K562 (cell line): ENCODE data around the gene ALCAM. TPM values are rescaled to one million over a fixed set of nuclear protein-coding genes. Genes with fewer than 3 reads are reported as not detected.

Experiments
- ATAC-seq: fragments of 200-7000 bp; cut with Tn5 transposase; 3 replicates; pipeline ENCODE4 v1.9.1; 2020; ENCODE audit warnings: moderate library complexity
- BruUV-seq: library from RNA; stranded (reverse); fragments of 400-500 nt; replicated peaks from 2 replicates; lab custom pipeline; 2021; lab: Mats Ljungman, UMichigan
- CTCF ChIA-PET: fragments of 300-600 bp; formaldehyde crosslinking; extraction: SDS; loops from one replicate; lab custom pipeline; 2021; ENCODE audit warnings: low intra/inter-chr PET ratio; lab: Yijun Ruan, JAX
- POLR2A ChIA-PET: fragments of 300-600, 350-650 bp; sonication (Branson Sonifier 250); formaldehyde crosslinking; extraction: SDS; loops from one replicate; lab custom pipeline; 2021; ENCODE audit warnings: antibody characterized with exemption, inconsistent platforms; lab: Yijun Ruan, JAX
- DNase-seq, 4 experiments: peaks; one replicate each; pipeline versions ENCODE4 v3.0.0 to v3.0.0-alpha.2; 2011 to 2018; ENCODE audit warnings: low spot score in 3 of 4, mixed read lengths in 3 of 4; ENCODE audit errors: extremely low read depth in 1 of 4
- FAIRE-seq: peaks from 2 replicates; lab custom pipeline; 2011; peaks lifted over from hg19 to GRCh38; lab: Jason Lieb, UNC
- H2AFZ ChIP-seq: 2 replicates; pipeline ENCODE4 v1.6.0; 2011; ENCODE audit warnings: low read depth, low read length, control low read depth, inconsistent platforms
- H3K27ac ChIP-seq: fragments of 200-600 bp; 3 replicates; pipeline ENCODE4 v1.8.0; 2011; ENCODE audit warnings: low read depth, mild to moderate bottlenecking, control low read depth, inconsistent platforms, low read length, moderate library complexity, mixed read lengths; ENCODE audit errors: extremely low read depth
- H3K27me3 ChIP-seq, 2 experiments: fragments of 300-600 bp in 1 of 2; 2 replicates in 1 of 2; 3 replicates in 1 of 2; pipeline versions ENCODE4 v1.6.0 to v1.8.0; 2011; ENCODE audit warnings: inconsistent platforms in 2 of 2, low read length in 2 of 2, mild to moderate bottlenecking in 1 of 2, mixed read lengths in 1 of 2, moderate library complexity in 1 of 2; ENCODE audit not compliant: control insufficient read depth in 2 of 2, insufficient read depth in 2 of 2
- H3K36me3 ChIP-seq: fragments of 300-600 bp; 3 replicates; pipeline ENCODE4 v1.8.0; 2011; ENCODE audit warnings: mild to moderate bottlenecking, low read length, inconsistent platforms; ENCODE audit not compliant: control insufficient read depth, insufficient read depth
- H3K4me1 ChIP-seq, 2 experiments: fragments of 200-600 bp in 1 of 2; replicated peaks in 1 of 2; 2 replicates in 1 of 2; 3 replicates in 1 of 2; pipeline versions ENCODE4 v1.5.1 to v1.8.0; 2011; ENCODE audit warnings: inconsistent platforms in 2 of 2, low read length in 2 of 2, mild to moderate bottlenecking in 1 of 2, mixed read lengths in 1 of 2, moderate library complexity in 1 of 2; ENCODE audit not compliant: control insufficient read depth in 2 of 2, insufficient read depth in 2 of 2
- H3K4me2 ChIP-seq: 2 replicates; pipeline ENCODE4 v1.6.1; 2011; ENCODE audit warnings: low read length, control low read depth, inconsistent platforms, mixed read lengths; ENCODE audit not compliant: insufficient read depth
- H3K4me3 ChIP-seq: fragments of 200-600 bp; sonication (generic), shearing (Covaris generic); 2 replicates; pipeline ENCODE4 v1.5.1; 2016; ENCODE audit warnings: control low read depth, inconsistent platforms
- H3K79me2 ChIP-seq: fragments of 200-600 bp; 3 replicates; pipeline ENCODE4 v1.8.0; 2011; ENCODE audit warnings: low read length, inconsistent platforms; ENCODE audit not compliant: control insufficient read depth, insufficient read depth
- H3K9ac ChIP-seq, 2 experiments: 2 replicates each; pipeline versions ENCODE4 v1.6.0 to v1.6.1; 2011; ENCODE audit warnings: low read depth in 2 of 2, low read length in 2 of 2, control low read depth in 1 of 2, inconsistent platforms in 1 of 2, mild to moderate bottlenecking in 1 of 2, mixed read lengths in 1 of 2; ENCODE audit not compliant: insufficient read depth in 1 of 2
- H3K9me1 ChIP-seq: one replicate; pipeline ENCODE4 v1.6.0; 2011; ENCODE audit warnings: inconsistent platforms, mild to moderate bottlenecking, low read length, moderate library complexity; ENCODE audit not compliant: control insufficient read depth, insufficient read depth
- H3K9me3 ChIP-seq: replicated peaks from 2 replicates; pipeline ENCODE4 v1.5.1; 2011; ENCODE audit warnings: low read depth, low read length, inconsistent platforms; ENCODE audit not compliant: control insufficient read depth, insufficient read depth
- H4K20me1 ChIP-seq: replicated peaks from 2 replicates; pipeline ENCODE4 v1.6.1; 2011; ENCODE audit warnings: low read length, inconsistent platforms, mixed read lengths; ENCODE audit not compliant: control insufficient read depth, insufficient read depth
- CUX1 ChIP-seq: fragments of 200-800 bp; sonication (Bioruptor generic); IDR thresholded peaks from 2 replicates; pipeline ENCODE4 v1.6.1; 2016; ENCODE audit warnings: missing genetic modification characterization, missing compliant biosample characterization
- DMBX1 ChIP-seq: fragments of 250-450 bp; sonication (Bioruptor Pico); IDR thresholded peaks from 2 replicates; pipeline ENCODE4 v1.8.0; 2022; ENCODE audit warnings: inconsistent platforms, mild to moderate bottlenecking, moderate library complexity, borderline replicate concordance
- ELK1 ChIP-seq: sonication (generic); formaldehyde crosslinking; IDR thresholded peaks from 2 replicates; pipeline ENCODE4 v1.8.1; 2022; ENCODE audit warnings: missing genetic modification reagents
- EP400 ChIP-seq: fragments of 450-650 bp; IDR thresholded peaks from 2 replicates; pipeline ENCODE4 v1.6.1; 2017; ENCODE audit warnings: antibody characterized with exemption, mild to moderate bottlenecking, moderate library complexity
- HES1 ChIP-seq: fragments of 450-650 bp; IDR thresholded peaks from 2 replicates; pipeline ENCODE4 v1.6.1; 2016; ENCODE audit warnings: low read depth, mild to moderate bottlenecking, moderate library complexity
- HMG20B ChIP-seq: fragments of 250-450 bp; sonication (Bioruptor Pico); IDR thresholded peaks from 2 replicates; pipeline ENCODE4 v1.5.0; 2021; ENCODE audit warnings: mild to moderate bottlenecking
- HNRNPL ChIP-seq: fragments of 200-400 bp; formaldehyde crosslinking; IDR thresholded peaks from 2 replicates; pipeline ENCODE4 v1.6.1; 2017; ENCODE audit warnings: low read depth, mild to moderate bottlenecking, low read length
- RBM15 ChIP-seq: fragments of 200-400 bp; formaldehyde crosslinking; IDR thresholded peaks from 2 replicates; pipeline ENCODE4 v1.6.1; 2018; ENCODE audit warnings: mild to moderate bottlenecking, low read length, moderate library complexity; ENCODE audit not compliant: insufficient read depth
- THAP12 ChIP-seq: fragments of 250-450 bp; sonication (Bioruptor Pico); IDR thresholded peaks from 2 replicates; pipeline ENCODE4 v1.9.0; 2021; ENCODE audit warnings: mild to moderate bottlenecking, inconsistent platforms
- XRCC3 ChIP-seq: fragments of 450-650 bp; IDR thresholded peaks from 2 replicates; pipeline ENCODE4 v1.6.1; 2017; ENCODE audit warnings: mild to moderate bottlenecking, moderate library complexity
- XRCC4 ChIP-seq: IDR thresholded peaks from one replicate; pipeline ENCODE4 v1.6.1; 2011; ENCODE audit not compliant: insufficient read depth, insufficient read length; ENCODE audit errors: extremely low read depth
- ZFP1 ChIP-seq: fragments of 450-650 bp; formaldehyde crosslinking; IDR thresholded peaks from 2 replicates; pipeline ENCODE4 v1.4.0; 2020; ENCODE audit warnings: mild to moderate bottlenecking, mixed read lengths
- WGBS: fragments of 100-300 bp; shearing (Covaris generic); methylation state at CpG from one replicate; pipeline ENCODE4 v1.1.6; 2016; ENCODE audit warnings: low coverage, mixed read lengths; ENCODE audit not compliant: insufficient coverage; ENCODE audit errors: missing lambda C conversion rate; 5-methylcytosine and 5-hydroxymethylcytosine counted together
- in situ Hi-C: fragments of 300-500 bp; cut with MboI; formaldehyde crosslinking; loops from 4 replicates; pipeline ENCODE4 v1.15.0; 2018; ENCODE audit warnings: inconsistent platforms, mixed read lengths
- intact Hi-C: fragments of 100-400 bp; cut with micrococcal nuclease; formaldehyde crosslinking; loops from 2 replicates; pipeline ENCODE4 v1.14.2; 2022
- polyA plus RNA-seq, 8 experiments: library from polyadenylated mRNA; depleted of rRNA in 4 of 8; stranded (reverse) in 5 of 8; unstranded in 3 of 8; fragments of >200 nt; fragmentation: Nextera tagmentation in 2 of 8; fragmentation: Illumina TruSeq in 1 of 8; extraction: Ambion mirVana in 2 of 8; extraction: Trizol in 1 of 8; gene quantifications; 2 replicates each; pipeline versions ENCODE4 v1.2.1 to v1.2.3, GENCODE V29; 2011 to 2014; ENCODE audit warnings: inconsistent platforms in 1 of 8, missing spikeins in 1 of 8
- total RNA-seq, 7 experiments: library from RNA; depleted of rRNA in 6 of 7; stranded (reverse); fragments of >200 nt in 6 of 7; fragmentation: Illumina TruSeq in 2 of 7; extraction: Trizol in 2 of 7; gene quantifications; 2 replicates each; pipeline versions ENCODE4 v1.2.1 to v1.2.3, GENCODE V29; 2011 to 2021; ENCODE audit warnings: low replicate concordance in 1 of 7

The ALCAM gene
- total and polyA plus RNA-seq, 9 of the 15 experiments (the other 6 are each of a cell fraction or from before 2014, with no cell fraction given): 0.03 to 0.98 (median 0.14) TPM; not detected in 1

- ChIA-PET CTCF (no interaction called here), POLR2A (no interaction called here)
- no peaks in the 10 kb centered on the region for H3K9me1 ChIP-seq
- H3K4me3 ChIP-seq: no peak overlapping the region
- no peak overlapping the region for H3K4me2 ChIP-seq
- no peak overlapping the region for H3K27ac ChIP-seq
- no peaks in the 10 kb centered on the region for H3K27me3 ChIP-seq
- TF ChIP-seq HNRNPL (no peak), RBM15 (no peak), DMBX1 (CRISPR knock-in tag) (no peak), HES1 (no peak), XRCC3 (no peak), EP400 (no peak), THAP12 (CRISPR knock-in tag) (no peak), ZFP1 (CRISPR knock-in tag) (no peak), CUX1 (no peak), ELK1 (CRISPR knock-in tag) (no peak), XRCC4 (no peak), HMG20B (no peak)
- DNase-seq (no peak), ATAC-seq (no peak), FAIRE-seq (no peak)
- BruUV-seq: no TSS peak
- H3K9ac ChIP-seq: no peak overlapping the region
- in situ Hi-C loops: no loop called here
- no peaks in the 10 kb centered on the region for H3K36me3 ChIP-seq
- no peak overlapping the region for H2AFZ ChIP-seq
- no peaks in the 10 kb centered on the region for H3K79me2 ChIP-seq
- intact Hi-C loops: no loop called here
- no peaks in the 10 kb centered on the region for H3K9me3 ChIP-seq
- no peaks in the 10 kb centered on the region for H4K20me1 ChIP-seq
- H3K4me1 ChIP-seq: no peaks in the 10 kb centered on the region
- 0% methylated on average over 4 of the region's 4 CpGs for WGBS
These were observed 123.3 kb downstream of the ALCAM start for GRCh38 chr3:105490045-105490444.
